ENCODE data around the gene TMEM8B. TPM values are rescaled to one million over a fixed set of nuclear protein-coding genes. Genes with fewer than 3 reads are reported as not detected.

TMEM8B gene
- total and polyA plus RNA-seq, 8 donors: 6.4 to 30.7 (median 26.4) TPM

- Histone ChIP-seq H3K9me3 (no peaks in the 10 kb centered on the region), H3K36me3 (peaks cover 0 to 5% of the 10 kb centered on the region in 2 donors), H3K27me3 (no peaks in the 10 kb centered on the region), H3K27ac (peak overlapping the region; percentile 95 to 97), H3K4me1 (peaks cover 17 to 26% of the 10 kb centered on the region in 2 donors), H3K4me3 (peak overlapping the region; percentile 86 to 88)
- ATAC-seq: peak; percentile 55
- peak in 3 of 4 donors; percentile 30 to 67 (median 64) for DNase-seq
- intact Hi-C loops (cut with DNase I): no loop called here
- TF ChIP-seq CTCF (IDR thresholded peaks at IDR 0.05): peak in 1 of 2 donors; percentile 25
Measured at GRCh38 chr9:35814106-35814840, 14.8 kb upstream of the TMEM8B start.

GRCh38 chr9:35814841-35815543, 14.0 kb upstream of the TMEM8B start, which contains the start of gene HINT2:
Gene HINT2 (minus strand): TSS chr9:35815042. CDS start chr9:35814979, 63 bp downstream.
- intact Hi-C loops (cut with DNase I): no loop called here
- Histone ChIP-seq H3K4me3 (peak within 1 kb of the TSS; percentile 86 to 88), H3K4me1 (peaks cover 17 to 26% of the 10 kb centered on the region in 2 donors), H3K36me3 (no peaks in the 10 kb centered on the region), H3K27me3 (no peaks in the 10 kb centered on the region), H3K9me3 (no peaks in the 10 kb centered on the region), H3K27ac (peak within 1 kb of the TSS; percentile 95 to 97)
- no peak for TF ChIP-seq CTCF (IDR thresholded peaks at IDR 0.05)
- DNase-seq (peak; percentile 92 to 97 (median 96)), ATAC-seq (peak; percentile 93)

- no peak for TF ChIP-seq CTCF (IDR thresholded peaks at IDR 0.05)
- ATAC-seq (no peak), DNase-seq (no peak)
- Histone ChIP-seq H3K4me1 (peaks cover 14 to 21% of the 10 kb centered on the region in 2 donors), H3K27ac (no peak overlapping the region), H3K27me3 (no peaks in the 10 kb centered on the region), H3K9me3 (no peaks in the 10 kb centered on the region), H3K36me3 (no peaks in the 10 kb centered on the region), H3K4me3 (no peak overlapping the region)
- intact Hi-C loops (cut with DNase I): no loop called here
Measured at GRCh38 chr9:35816708-35817107, 12.3 kb upstream of the TMEM8B start.

GRCh38 chr9:35818341-35818740, 10.7 kb upstream of the TMEM8B start:
- H3K4me3 ChIP-seq: no peak overlapping the region
- ATAC-seq: no peak
- no peaks in the 10 kb centered on the region for H3K36me3 ChIP-seq
- TF ChIP-seq CTCF (IDR thresholded peaks at IDR 0.05): no peak
- peaks cover 8 to 12% of the 10 kb centered on the region in 2 donors for H3K4me1 ChIP-seq
- no peaks in the 10 kb centered on the region for H3K27me3 ChIP-seq
- intact Hi-C loops (cut with DNase I): no loop called here
- no peak for DNase-seq
- H3K9me3 ChIP-seq: no peaks in the 10 kb centered on the region
- H3K27ac ChIP-seq: no peak overlapping the region

- no peaks in the 10 kb centered on the region for H3K9me3 ChIP-seq
- no peaks in the 10 kb centered on the region for H3K27me3 ChIP-seq
- intact Hi-C loops (cut with DNase I): loop anchor here in 1 of 2 donors (5.0 kb wide), 1 partner anchor 33 kb away; no protein-coding TSS in a partner anchor
- DNase-seq (no peak), ATAC-seq (no peak)
- TF ChIP-seq CTCF (IDR thresholded peaks at IDR 0.05): no peak
- H3K27ac ChIP-seq: no peak overlapping the region
- no peaks in the 10 kb centered on the region for H3K4me1 ChIP-seq
- no peak overlapping the region for H3K4me3 ChIP-seq
- H3K36me3 ChIP-seq: no peaks in the 10 kb centered on the region
Measured at GRCh38 chr9:35820076-35820475, 9.0 kb upstream of the TMEM8B start.
